Heart left ventricle (tissue), 16 donors: ENCODE data around the gene PSORS1C1. TPM values are rescaled to one million over a fixed set of nuclear protein-coding genes. Genes with fewer than 3 reads are reported as not detected.

Experiments used
- ATAC-seq, 4 donors: fragments of 200-7000 bp; cut with Tn5 transposase; one replicate each; pipeline ENCODE4 v1.9.1; 2020 to 2022; ENCODE audit warnings: moderate library complexity in 4 of 4, mild to moderate bottlenecking in 3 of 4, moderate number of reproducible peaks in 1 of 4
- DNase-seq, 5 donors: peaks; one replicate each; pipeline ENCODE4 v3.0.0-alpha.2; 2020
- H3K27ac ChIP-seq, 12 donors: fragments of 200-600 bp; sonication (generic) in 4 of 12; one replicate each; pipeline versions ENCODE4 v1.5.0 to v1.8.0; 2016 to 2022; ENCODE audit warnings: mild to moderate bottlenecking in 2 of 12
- H3K27me3 ChIP-seq, 9 donors: fragments of 200-600 bp; sonication (generic) in 2 of 9; one replicate each; pipeline versions ENCODE4 v1.5.1 to v1.8.0; 2016 to 2022; ENCODE audit warnings: mild to moderate bottlenecking in 3 of 9
- H3K36me3 ChIP-seq, 9 donors: fragments of 200-600 bp; sonication (generic) in 2 of 9; one replicate each; pipeline versions ENCODE4 v1.5.0 to v1.8.0; 2018 to 2022; ENCODE audit warnings: mild to moderate bottlenecking in 2 of 9
- H3K4me1 ChIP-seq, 12 donors: fragments of 200-600 bp; sonication (generic) in 4 of 12; one replicate each; pipeline versions ENCODE4 v1.5.0 to v1.8.0; 2016 to 2022; ENCODE audit warnings: mild to moderate bottlenecking in 3 of 12
- H3K4me3 ChIP-seq, 12 donors: fragments of 200-600 bp; sonication (generic) in 4 of 12; one replicate each; pipeline versions ENCODE4 v1.5.0 to v1.8.0; 2017 to 2022; ENCODE audit warnings: mild to moderate bottlenecking in 9 of 12, moderate library complexity in 4 of 12
- H3K9me3 ChIP-seq, 12 donors: fragments of 200-600 bp; sonication (generic) in 4 of 12; one replicate each; pipeline versions ENCODE4 v1.5.0 to v1.8.0; 2016 to 2022; ENCODE audit warnings: mild to moderate bottlenecking in 1 of 12
- POLR2A ChIP-seq, 2 donors: fragments of 450-650 bp; IDR thresholded peaks; one replicate each; pipeline ENCODE4 v1.6.1; 2017; ENCODE audit warnings: antibody characterized with exemption in 2 of 2, mild to moderate bottlenecking in 2 of 2, moderate library complexity in 2 of 2
- WGBS, 4 donors: extraction: QIAGEN DNeasy Blood & Tissue Kit in 2 of 4; methylation state at CpG; one replicate each; pipeline versions ENCODE4 v1.1.5 to v1.1.7; 2013 to 2018; 5-methylcytosine and 5-hydroxymethylcytosine counted together
- intact Hi-C, 10 donors: fragments of 100-400 bp; cut with DNase I; formaldehyde crosslinking; loops; one replicate each; pipeline versions ENCODE4 v1.11.1 to v1.14.2; 2022
- polyA plus RNA-seq, 2 donors: library from polyadenylated mRNA; stranded (reverse); fragments of 200-250 nt; gene quantifications; one replicate each; pipeline ENCODE4 v1.2.3, GENCODE V29; 2013
- total RNA-seq, 9 donors: library from RNA; depleted of rRNA in 2 of 9; stranded (reverse); fragments of >200 nt in 2 of 9; fragmentation: NEBNext Ultra II Directional in 3 of 9; extraction: Animal tissue kit (Norgen Biotek cat#: 25700) in 3 of 9; gene quantifications; one replicate each; pipeline versions ENCODE4 v1.1.0 to v1.2.4, GENCODE V29; 2016 to 2023
- TF ChIP-seq, protein P1 (sequence below), 12 donors: fragments of 200-600 bp; sonication (generic) in 4 of 12; IDR thresholded peaks; one replicate each; pipeline versions ENCODE4 v1.5.0 to v1.8.0; 2018 to 2022; ENCODE audit warnings: antibody characterized with exemption in 12 of 12, mild to moderate bottlenecking in 5 of 12
- donor health status: ischemic (EF 13 %, LVEDD 7.1; RV severe dilation, severe dysfunction).
- donor health status: healthy with polysubstance abuse.
- donor health status: DM: no; HTN: yes; CAD: no.
- donor health status: DM: no; HTN: no; CAD: no.
- donor health status: ischemic (EF 25% LVEDD 6.9; RV normal size, moderate dysfunction).
- donor health status: ischemic (EF 25% LVEDD 5.7; RV mildly dilated, moderate dysfunction).
- donor health status: healthy.
- donor health status: DM: yes; HTN: yes; CAD: no.
- donor health status: ischemic (EF 35%, LVEDD 5.7; RV mildly dilated, moderate dysfunction).
- donor health status: nonischemic (EF 11% LVEDD 7.7; RV severe dilation, severe dysfunction).
- donor health status: DM: yes; HTN: yes; CAD: no.
- donor health status: PGD.
- donor health status: ischemic (EF 29% LVEDD 5.4; RV normal size, mild dysfunction).
- donor health status: nonischemic (EF 23%, LVEDD 6.1; RV moderate dilation, normal function).

Gene PSORS1C1
- total and polyA plus RNA-seq, 11 donors, result 0.37 to 5.8 (median 2.9) TPM

DNA sequence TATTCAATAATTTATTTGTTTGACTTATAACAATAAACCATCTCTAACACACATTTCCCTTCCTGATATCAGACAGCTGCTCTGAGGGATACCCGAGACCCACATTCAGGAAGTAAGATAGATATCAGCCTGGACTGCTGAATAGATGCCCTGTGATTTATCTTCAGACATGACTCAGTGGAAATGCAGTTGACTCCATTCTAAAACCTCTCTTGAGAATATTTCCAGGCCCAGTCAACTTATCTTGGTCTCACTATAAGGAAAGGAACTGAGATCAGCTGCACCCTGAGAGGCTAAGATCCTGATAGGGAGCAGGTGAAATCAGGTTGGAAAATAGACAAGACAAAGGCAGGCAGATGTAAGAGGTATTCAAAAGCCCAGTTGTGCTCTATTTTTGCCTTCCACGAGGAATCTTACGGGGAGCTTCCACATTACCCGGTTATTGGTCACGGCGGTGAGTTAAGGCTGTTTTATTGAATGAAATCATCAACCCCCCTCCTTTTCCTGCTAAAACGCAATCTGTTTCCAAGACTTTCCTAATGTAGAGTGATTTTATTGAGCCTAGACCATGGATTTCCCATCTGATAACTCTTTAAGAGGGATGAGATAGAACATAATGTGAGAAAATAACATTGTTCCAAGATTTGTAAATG is 27.7 kb upstream of the PSORS1C1 start:
- TF ChIP-seq, protein P1, sequence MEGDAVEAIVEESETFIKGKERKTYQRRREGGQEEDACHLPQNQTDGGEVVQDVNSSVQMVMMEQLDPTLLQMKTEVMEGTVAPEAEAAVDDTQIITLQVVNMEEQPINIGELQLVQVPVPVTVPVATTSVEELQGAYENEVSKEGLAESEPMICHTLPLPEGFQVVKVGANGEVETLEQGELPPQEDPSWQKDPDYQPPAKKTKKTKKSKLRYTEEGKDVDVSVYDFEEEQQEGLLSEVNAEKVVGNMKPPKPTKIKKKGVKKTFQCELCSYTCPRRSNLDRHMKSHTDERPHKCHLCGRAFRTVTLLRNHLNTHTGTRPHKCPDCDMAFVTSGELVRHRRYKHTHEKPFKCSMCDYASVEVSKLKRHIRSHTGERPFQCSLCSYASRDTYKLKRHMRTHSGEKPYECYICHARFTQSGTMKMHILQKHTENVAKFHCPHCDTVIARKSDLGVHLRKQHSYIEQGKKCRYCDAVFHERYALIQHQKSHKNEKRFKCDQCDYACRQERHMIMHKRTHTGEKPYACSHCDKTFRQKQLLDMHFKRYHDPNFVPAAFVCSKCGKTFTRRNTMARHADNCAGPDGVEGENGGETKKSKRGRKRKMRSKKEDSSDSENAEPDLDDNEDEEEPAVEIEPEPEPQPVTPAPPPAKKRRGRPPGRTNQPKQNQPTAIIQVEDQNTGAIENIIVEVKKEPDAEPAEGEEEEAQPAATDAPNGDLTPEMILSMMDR (IDR thresholded peaks at IDR 0.05), result no peak
- no peak for TF ChIP-seq POLR2A (IDR thresholded peaks at IDR 0.05)
- DNase-seq (no peak), ATAC-seq (peak in 1 of 4 donors; percentile 28)
- intact Hi-C loops, result loop anchor here in 6 of 10 donors (1.0 to 10.0 kb wide), 7 partner anchors 40 to 402 kb away; partner anchors contain the start of genes PPP1R18 (in 2 of the 6), FLOT1 (in 1 of the 6), IER3 (in 1 of the 6) and TUBB (in 1 of the 6)
- H3K4me3 ChIP-seq, result no peak overlapping the region
- H3K9me3 ChIP-seq, result no peaks in the 10 kb centered on the region
- peaks cover 0 to 15% (median 5%) of the 10 kb centered on the region in 12 donors for H3K4me1 ChIP-seq
- H3K36me3 ChIP-seq, result no peaks in the 10 kb centered on the region
- peaks cover 0 to 6% (median 0%) of the 10 kb centered on the region in 9 donors for H3K27me3 ChIP-seq
- H3K27ac ChIP-seq, result no peak overlapping the region
- 27 to 38% (median 33%) methylated on average over 7 of the region's 7 CpGs for WGBS, 4 donors

DNA sequence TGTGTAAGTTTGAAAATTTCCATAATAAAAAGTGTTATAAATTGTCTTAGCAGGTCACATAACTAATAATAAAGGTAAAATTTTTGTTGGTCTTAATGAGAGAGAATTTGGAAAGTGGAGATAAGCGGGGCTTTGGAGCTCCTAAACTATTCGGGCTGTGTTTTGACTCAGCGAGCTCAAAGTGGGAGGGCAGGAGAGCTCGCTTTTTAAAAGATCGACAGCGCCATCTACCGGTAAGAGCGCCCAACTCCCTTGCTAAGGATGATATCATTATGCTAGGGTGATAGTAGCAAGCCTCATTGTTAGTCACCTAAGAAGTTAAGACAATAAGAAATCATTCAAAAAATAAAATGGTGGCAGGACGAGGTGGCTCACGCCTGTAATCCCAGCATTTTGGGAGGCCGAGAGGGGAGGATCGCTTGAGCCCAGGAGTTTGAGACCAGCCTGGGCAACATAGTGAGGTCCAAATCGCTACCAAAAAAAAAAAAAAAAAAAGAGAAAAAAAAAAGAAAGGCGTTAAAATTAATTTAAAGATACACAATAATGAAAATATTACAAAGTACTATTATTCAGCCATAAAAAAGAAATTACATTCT is 27.0 kb upstream of the PSORS1C1 start:
- Histone ChIP-seq H3K27ac (no peak overlapping the region), H3K4me3 (no peak overlapping the region), H3K4me1 (peaks cover 0 to 15% (median 5%) of the 10 kb centered on the region in 12 donors), H3K27me3 (peaks cover 0 to 6% (median 0%) of the 10 kb centered on the region in 9 donors), H3K9me3 (no peaks in the 10 kb centered on the region), H3K36me3 (no peaks in the 10 kb centered on the region)
- intact Hi-C loops, result loop anchor here in 6 of 10 donors (1.0 to 10.0 kb wide), 7 partner anchors 40 to 403 kb away; partner anchors contain the start of genes PPP1R18 (in 2 of the 6), FLOT1 (in 1 of the 6), IER3 (in 1 of the 6) and TUBB (in 1 of the 6)
- DNase-seq, result peak; percentile 80 to 89 (median 86)
- no peak for TF ChIP-seq POLR2A (IDR thresholded peaks at IDR 0.05)
- TF ChIP-seq, protein P1 (IDR thresholded peaks at IDR 0.05), result peak; percentile 46 to 86 (median 80)
- ATAC-seq, result peak; percentile 75 to 95 (median 94)
- 13% methylated on average over 14 of the region's 14 CpGs for WGBS, 4 donors

DNA sequence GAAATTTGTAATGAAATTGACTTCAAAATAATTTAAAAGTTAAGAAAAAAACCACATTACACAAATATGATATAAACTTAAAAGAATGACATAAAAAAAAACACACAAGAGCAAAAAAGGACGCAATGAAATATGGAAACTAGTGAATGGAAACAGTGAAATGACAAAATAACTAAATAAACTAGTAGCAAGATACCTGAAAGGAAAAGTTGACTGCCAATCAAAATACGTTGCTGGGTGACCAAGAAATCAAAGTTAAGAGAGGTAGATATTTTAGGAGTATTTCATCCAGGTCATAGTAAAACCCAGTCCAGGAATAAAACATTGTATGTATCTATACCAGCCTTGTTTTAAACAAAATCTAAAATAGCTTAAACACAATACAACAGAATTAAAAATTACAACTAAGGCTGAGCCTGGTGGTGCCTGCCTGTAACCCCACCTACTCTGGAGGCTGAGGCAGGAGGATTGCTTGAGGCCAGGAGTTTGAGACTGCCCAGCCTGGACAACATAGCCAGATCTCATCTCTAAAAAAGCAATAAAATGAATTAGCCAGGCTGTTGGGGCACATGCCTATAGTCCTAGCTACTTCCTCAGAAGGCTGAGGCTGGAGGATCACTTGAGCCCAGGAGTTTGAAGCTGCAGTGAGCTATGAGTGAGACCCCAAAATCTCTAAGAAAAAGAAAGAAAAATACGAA is 24.2 kb upstream of the PSORS1C1 start:
- Histone ChIP-seq H3K27me3 (peaks cover 0 to 6% (median 0%) of the 10 kb centered on the region in 9 donors), H3K4me3 (no peak overlapping the region), H3K36me3 (no peaks in the 10 kb centered on the region), H3K9me3 (no peaks in the 10 kb centered on the region), H3K4me1 (peaks cover 0 to 30% (median 12%) of the 10 kb centered on the region in 12 donors), H3K27ac (no peak overlapping the region)
- TF ChIP-seq, protein P1 (IDR thresholded peaks at IDR 0.05), result no peak
- no peak for TF ChIP-seq POLR2A (IDR thresholded peaks at IDR 0.05)
- DNase-seq, result no peak
- intact Hi-C loops, result no loop called here
- 91 to 96% (median 93%) methylated on average over 3 of the region's 3 CpGs for WGBS, 4 donors
- ATAC-seq, result no peak

DNA sequence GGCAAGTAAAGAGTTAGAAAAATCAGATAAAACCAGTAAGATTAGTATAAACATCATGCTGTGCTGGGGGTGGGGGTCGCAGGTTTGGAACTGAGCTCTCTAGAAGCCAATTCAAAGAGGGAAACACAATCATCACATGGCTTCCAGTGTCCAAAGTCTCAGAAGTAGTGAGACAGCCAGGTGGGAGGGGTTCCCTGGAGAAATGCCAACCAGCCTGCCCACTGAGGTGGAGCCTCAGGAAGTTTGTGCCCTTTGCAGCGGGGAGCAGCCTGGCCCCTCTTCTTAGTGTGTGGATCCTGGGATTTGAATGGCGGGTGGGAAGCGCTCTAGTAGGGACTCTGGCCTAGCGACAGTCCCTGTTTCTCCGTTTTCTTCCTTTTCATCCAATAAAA is 23.6 kb upstream of the PSORS1C1 start:
- Histone ChIP-seq H3K36me3 (no peaks in the 10 kb centered on the region), H3K27me3 (peaks cover 0 to 6% (median 0%) of the 10 kb centered on the region in 9 donors), H3K4me1 (peaks cover 0 to 30% (median 12%) of the 10 kb centered on the region in 12 donors), H3K4me3 (no peak overlapping the region), H3K27ac (no peak overlapping the region), H3K9me3 (no peaks in the 10 kb centered on the region)
- DNase-seq (no peak), ATAC-seq (no peak)
- TF ChIP-seq, protein P1 (IDR thresholded peaks at IDR 0.05), result no peak
- TF ChIP-seq POLR2A (IDR thresholded peaks at IDR 0.05), result no peak
- intact Hi-C loops, result no loop called here
- WGBS, 4 donors, result 81 to 95% (median 94%) methylated on average over 6 of the region's 6 CpGs
